Measurements from ENCODE around the gene FGD1.

GRCh38 chrX:54530357-54530900 is 34.4 kb upstream of the FGD1 start:
- TF ChIP-seq POLR2A (IDR thresholded peaks at IDR 0.05; ENCODE audit: low read depth, low read length) (peak; percentile 61; the same call in 1 of the 2 replicates), TAF1 (IDR thresholded peaks at IDR 0.05; ENCODE audit: low read depth, low read length) (no peak), POLR2AphosphoS5 (IDR thresholded peaks at IDR 0.05; ENCODE audit: low read depth, low read length) (no peak)

Measured in GM12891 (cell line).